Subcutaneous adipose tissue (tissue), 4 donors: ENCODE results near the gene ROBO4. TPM values are rescaled to one million over a fixed set of nuclear protein-coding genes. Genes with fewer than 3 reads are reported as not detected.

Source experiments
- total RNA-seq, 4 donors: library from RNA; depleted of rRNA; stranded (reverse); fragments of >200 nt; gene quantifications; one replicate each; pipeline ENCODE4 v1.1.0, GENCODE V29; 2016
- TF ChIP-seq, protein P1 (sequence below): fragments of 450-650 bp; IDR thresholded peaks from one replicate; pipeline ENCODE4 v1.5.1; 2016; ENCODE audit warnings: low read depth, mild to moderate bottlenecking, control low read depth, antibody characterized with exemption, moderate library complexity

Gene ROBO4
- total RNA-seq, 4 donors from 2014 or later = 17.5 to 152 (median 21.0) TPM

DNA sequence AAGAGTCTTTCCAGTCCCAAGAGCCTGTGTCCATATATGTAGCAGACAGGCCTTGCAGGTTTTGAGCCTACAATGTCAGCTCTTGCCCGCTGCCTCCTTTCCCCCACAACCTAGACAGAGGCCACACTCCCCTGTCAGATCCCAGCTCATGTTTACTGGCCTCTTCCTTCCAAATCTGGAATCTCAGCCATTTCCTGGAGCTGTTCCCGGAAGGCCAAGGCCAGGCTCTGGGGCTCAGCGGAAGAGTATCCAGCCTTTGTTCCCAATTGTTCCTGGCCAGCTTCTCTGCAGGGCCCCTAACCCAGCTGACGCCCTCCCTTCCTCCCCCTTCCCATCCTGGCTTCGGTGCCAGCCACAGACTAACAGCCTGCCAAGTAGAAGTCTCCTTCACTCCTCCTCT, 1.0 kb upstream of the ROBO4 start:
- TF ChIP-seq, protein P1, sequence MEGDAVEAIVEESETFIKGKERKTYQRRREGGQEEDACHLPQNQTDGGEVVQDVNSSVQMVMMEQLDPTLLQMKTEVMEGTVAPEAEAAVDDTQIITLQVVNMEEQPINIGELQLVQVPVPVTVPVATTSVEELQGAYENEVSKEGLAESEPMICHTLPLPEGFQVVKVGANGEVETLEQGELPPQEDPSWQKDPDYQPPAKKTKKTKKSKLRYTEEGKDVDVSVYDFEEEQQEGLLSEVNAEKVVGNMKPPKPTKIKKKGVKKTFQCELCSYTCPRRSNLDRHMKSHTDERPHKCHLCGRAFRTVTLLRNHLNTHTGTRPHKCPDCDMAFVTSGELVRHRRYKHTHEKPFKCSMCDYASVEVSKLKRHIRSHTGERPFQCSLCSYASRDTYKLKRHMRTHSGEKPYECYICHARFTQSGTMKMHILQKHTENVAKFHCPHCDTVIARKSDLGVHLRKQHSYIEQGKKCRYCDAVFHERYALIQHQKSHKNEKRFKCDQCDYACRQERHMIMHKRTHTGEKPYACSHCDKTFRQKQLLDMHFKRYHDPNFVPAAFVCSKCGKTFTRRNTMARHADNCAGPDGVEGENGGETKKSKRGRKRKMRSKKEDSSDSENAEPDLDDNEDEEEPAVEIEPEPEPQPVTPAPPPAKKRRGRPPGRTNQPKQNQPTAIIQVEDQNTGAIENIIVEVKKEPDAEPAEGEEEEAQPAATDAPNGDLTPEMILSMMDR = no peak

DNA sequence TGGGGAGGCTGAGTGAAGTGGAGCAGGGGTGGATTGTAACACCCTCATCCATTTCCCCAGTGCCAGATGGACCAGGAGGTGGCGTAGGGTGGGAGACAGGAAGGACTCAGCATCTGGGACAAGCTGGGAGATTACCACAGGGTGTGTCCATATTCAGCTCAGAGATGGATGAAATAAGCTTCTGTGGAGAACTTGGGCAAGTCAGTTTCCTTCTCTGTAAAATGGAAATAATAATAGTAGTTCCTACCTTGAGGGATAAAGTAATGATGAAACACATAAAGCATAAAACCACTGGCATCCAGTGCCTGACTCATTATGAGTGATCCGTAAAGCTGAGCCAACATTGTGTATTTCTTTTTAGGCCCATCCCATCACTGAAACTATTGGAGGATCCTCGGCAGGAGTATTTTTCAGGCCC, 607 bp upstream of the ROBO4 start:
- TF ChIP-seq, protein P1 = no peak

DNA sequence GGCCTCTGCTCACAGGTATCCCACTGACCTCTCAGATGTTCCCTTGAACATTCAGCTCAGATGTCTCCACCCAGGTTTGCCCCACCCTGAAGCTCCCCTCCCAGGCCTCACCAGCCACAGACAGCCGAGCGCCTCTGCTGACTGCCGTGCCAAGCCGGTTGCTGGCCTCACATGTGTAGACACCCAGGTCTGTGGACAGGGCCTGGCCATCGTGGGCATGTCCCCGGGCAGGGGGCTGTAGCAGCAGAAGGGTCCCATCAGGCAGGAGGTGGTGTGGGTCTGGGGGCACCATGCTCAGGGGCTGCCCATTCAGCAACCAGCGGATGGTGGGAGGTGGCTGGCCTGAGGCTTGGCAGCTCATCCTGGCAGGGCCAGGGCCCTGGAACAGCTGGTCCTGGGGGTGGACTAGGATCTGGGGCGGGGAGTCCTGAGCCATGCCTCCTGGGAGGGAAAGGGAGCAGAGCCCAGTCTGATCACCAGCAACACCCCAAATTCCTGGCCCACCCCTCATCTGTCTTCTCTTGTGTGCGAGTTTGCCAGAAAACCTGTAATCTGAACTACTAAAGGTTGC, 759 bp downstream of the ROBO4 start:
- TF ChIP-seq, protein P1 = no peak

DNA sequence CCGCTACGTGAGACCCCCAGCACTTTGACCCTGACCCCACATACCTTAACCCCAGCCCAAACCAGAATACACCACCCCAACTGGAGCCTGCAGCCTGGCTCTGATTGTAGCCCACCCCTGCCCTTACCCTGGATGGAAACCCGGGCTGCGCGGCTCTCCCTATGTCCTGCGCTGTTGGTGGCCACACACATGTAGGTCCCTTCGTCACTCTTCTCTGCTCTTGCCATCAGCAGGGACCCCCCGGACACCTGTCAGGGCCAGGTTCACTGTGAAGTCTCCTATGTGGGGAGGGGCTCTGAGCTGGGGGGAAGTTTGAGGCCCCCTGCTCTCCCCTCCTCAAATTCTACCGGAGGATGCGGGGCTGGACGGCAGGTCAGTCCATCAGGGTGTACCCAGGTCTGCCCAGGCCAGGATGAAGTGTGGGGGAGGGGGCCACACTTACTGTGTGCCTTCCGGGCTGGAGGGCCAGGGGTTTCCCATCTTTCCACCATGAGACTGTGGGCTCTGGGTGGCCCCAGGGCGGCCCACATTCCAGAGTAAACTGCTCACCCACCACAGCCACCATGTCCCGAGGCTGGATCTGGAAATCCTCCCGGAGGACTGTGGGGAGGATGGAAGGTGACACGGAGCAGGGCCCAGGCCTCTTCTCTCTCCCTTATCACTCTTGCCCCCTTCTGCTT, 1.5 kb downstream of the ROBO4 start:
- TF ChIP-seq, protein P1 = no peak

DNA sequence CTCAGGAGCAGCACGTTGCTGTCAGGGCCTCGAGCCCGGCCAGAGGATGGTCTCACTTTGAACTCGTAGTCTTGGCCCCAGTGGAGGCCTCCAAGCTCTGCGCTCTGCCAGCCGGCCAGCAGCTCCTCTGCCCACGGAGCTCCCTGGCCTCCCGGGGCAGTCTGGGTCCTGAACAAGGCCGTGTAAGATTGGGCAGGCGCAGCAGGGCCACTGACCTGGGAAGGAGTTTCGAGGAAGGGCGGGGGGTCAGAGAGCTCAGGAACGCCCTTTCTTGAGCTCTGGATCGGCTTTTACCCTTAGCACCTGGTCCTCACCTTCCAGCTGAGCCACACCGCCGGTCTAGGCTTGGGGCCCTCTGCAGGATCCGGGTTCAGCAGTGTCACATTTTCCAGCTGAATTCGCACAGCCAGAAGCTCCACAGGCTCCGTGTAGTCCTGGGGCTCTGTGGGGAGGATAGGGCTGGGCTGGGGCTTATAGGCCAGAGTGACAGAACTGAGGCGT, 2.1 kb downstream of the ROBO4 start:
- TF ChIP-seq, protein P1 = no peak

DNA sequence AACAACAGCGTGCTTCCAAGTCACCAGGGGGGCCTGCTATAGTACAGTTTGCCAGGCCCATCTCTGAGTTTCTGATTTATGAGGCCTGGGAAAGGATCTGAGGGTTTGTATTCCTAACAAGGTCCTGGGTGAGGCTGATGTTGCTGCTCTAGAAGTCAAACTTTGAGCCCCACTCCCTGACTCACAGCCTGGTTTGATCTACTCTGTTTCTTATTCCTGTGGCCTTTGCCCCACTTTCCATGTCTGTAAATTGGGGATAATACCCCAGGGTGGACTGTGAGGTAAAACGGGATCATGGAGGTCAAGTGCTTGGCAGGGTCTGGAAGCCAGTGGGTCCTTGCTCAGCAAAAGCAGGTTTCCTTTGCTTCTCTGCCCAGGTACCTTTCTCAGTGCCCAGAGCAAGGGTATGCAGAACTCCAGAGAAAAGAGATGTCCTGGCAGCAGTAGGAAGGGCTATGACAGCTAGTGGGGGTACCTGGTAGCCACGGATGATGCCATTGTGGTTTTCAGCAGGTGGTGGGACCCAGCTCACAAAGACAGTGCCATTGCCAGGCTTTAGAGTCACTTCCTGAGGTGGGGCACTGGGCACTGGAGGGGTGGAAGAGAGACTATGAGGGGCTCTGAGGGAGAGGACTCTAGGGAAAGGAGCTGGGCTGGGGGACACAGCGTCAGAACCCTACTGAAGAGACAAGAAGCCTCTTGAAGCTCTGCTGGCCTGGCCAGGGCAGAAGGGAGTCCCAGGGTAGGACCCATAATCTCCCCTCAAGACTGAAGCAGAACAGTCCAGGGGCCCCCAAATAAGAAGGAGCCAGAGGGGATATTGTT, 2.8 kb downstream of the ROBO4 start:
- TF ChIP-seq, protein P1 = no peak
